MM.1S (cell line): ENCODE measurements around the gene MZF1.

Source experiments
- DNase-seq: peaks from one replicate; pipeline ENCODE4 v3.0.0-alpha.2; 2015
- H2AFZ ChIP-seq: fragments of 300-600 bp; sonication (generic); 2 replicates; pipeline ENCODE4 v1.6.0; 2016; ENCODE audit warnings: antibody characterized with exemption, low read length
- H3F3A ChIP-seq: fragments of 300-600 bp; sonication (generic); 2 replicates; pipeline ENCODE4 v1.6.1; 2016; ENCODE audit warnings: mild to moderate bottlenecking, antibody characterized with exemption, low read length, moderate library complexity, mixed read lengths; ENCODE audit not compliant: insufficient read depth
- H3K27ac ChIP-seq: fragments of 300-600 bp; sonication (generic); 2 replicates; pipeline ENCODE4 v1.5.1; 2016; ENCODE audit warnings: mild to moderate bottlenecking, low read length
- H3K27me3 ChIP-seq: fragments of 300-600 bp; sonication (generic); replicated peaks from 2 replicates; pipeline ENCODE4 v1.6.0; 2016; ENCODE audit warnings: low read length; ENCODE audit not compliant: insufficient read depth
- H3K36me3 ChIP-seq: fragments of 300-600 bp; sonication (generic); replicated peaks from 2 replicates; pipeline ENCODE4 v1.6.1; 2016; ENCODE audit warnings: mild to moderate bottlenecking, low read length, mixed read lengths; ENCODE audit not compliant: insufficient read depth
- H3K4me1 ChIP-seq: fragments of 300-600 bp; sonication (generic); 2 replicates; pipeline ENCODE4 v1.6.1; 2016; ENCODE audit warnings: low read length, mixed read lengths
- H3K4me2 ChIP-seq: fragments of 300-600 bp; sonication (generic); 2 replicates; pipeline ENCODE4 v1.6.0; 2016; ENCODE audit warnings: low read depth, low read length
- H3K4me3 ChIP-seq: fragments of 300-600 bp; sonication (generic); 2 replicates; pipeline ENCODE4 v1.5.1; 2016; ENCODE audit warnings: low read length, mixed read lengths
- H3K79me2 ChIP-seq: fragments of 300-600 bp; sonication (generic); 2 replicates; pipeline ENCODE4 v1.6.1; 2016; ENCODE audit warnings: mixed run types, low read length, mixed read lengths
- H3K9ac ChIP-seq: fragments of 300-600 bp; sonication (generic); 2 replicates; pipeline ENCODE4 v1.6.1; 2016; ENCODE audit warnings: low read length, mixed read lengths
- H3K9me2 ChIP-seq: fragments of 300-600 bp; sonication (generic); replicated peaks from 2 replicates; pipeline ENCODE4 v1.6.1; 2016; ENCODE audit warnings: mild to moderate bottlenecking, low read length, mixed read lengths; ENCODE audit not compliant: insufficient read depth
- H3K9me3 ChIP-seq: fragments of 300-600 bp; sonication (generic); replicated peaks from 2 replicates; pipeline ENCODE4 v1.6.1; 2016; ENCODE audit warnings: mild to moderate bottlenecking, low read length, mixed read lengths; ENCODE audit not compliant: insufficient read depth
- H4K20me1 ChIP-seq: fragments of 300-600 bp; sonication (generic); 2 replicates; pipeline ENCODE4 v1.6.1; 2016; ENCODE audit warnings: mild to moderate bottlenecking, low read length, moderate library complexity, mixed read lengths; ENCODE audit not compliant: insufficient read depth
- CTCF ChIP-seq: fragments of 300-600 bp; sonication (generic); IDR thresholded peaks from 2 replicates; pipeline ENCODE4 v1.5.1; 2016; ENCODE audit warnings: antibody characterized with exemption, low read length, mixed read lengths
- EZH2 ChIP-seq: fragments of 300-600 bp; sonication (generic); optimal IDR thresholded peaks from 2 replicates; pipeline ENCODE3; 2017; ENCODE audit warnings: low read depth, mild to moderate bottlenecking, antibody characterized with exemption, low read length, mixed read lengths
- EZH2phosphoT487 ChIP-seq: fragments of 300-600 bp; sonication (generic); IDR thresholded peaks from 2 replicates; pipeline ENCODE4 v1.6.1; 2018; ENCODE audit warnings: antibody characterized with exemption, low read length

MZF1 gene

GRCh38 chr19:58581227-58582141, 8.3 kb upstream of the MZF1 start:
- Histone ChIP-seq H3K4me2 (no peak overlapping the region), H4K20me1 (no peaks in the 10 kb centered on the region), H3K36me3 (no peaks in the 10 kb centered on the region), H2AFZ (no peak overlapping the region), H3K9me3 (no peaks in the 10 kb centered on the region), H3K4me1 (no peaks in the 10 kb centered on the region), H3K9me2 (no peaks in the 10 kb centered on the region), H3K4me3 (no peak overlapping the region), H3K79me2 (peaks cover 12% of the 10 kb centered on the region; the same call in 1 of the 2 replicates), H3K27ac (no peak overlapping the region), H3K9ac (no peak overlapping the region), H3F3A (no peaks in the 10 kb centered on the region), H3K27me3 (no peaks in the 10 kb centered on the region)
- TF ChIP-seq EZH2phosphoT487 (no peak), CTCF (0 out of 2 replicates have a peak, but pooled peaks have one; percentile 5), EZH2 (no peak)
- no peak for DNase-seq

DNA sequence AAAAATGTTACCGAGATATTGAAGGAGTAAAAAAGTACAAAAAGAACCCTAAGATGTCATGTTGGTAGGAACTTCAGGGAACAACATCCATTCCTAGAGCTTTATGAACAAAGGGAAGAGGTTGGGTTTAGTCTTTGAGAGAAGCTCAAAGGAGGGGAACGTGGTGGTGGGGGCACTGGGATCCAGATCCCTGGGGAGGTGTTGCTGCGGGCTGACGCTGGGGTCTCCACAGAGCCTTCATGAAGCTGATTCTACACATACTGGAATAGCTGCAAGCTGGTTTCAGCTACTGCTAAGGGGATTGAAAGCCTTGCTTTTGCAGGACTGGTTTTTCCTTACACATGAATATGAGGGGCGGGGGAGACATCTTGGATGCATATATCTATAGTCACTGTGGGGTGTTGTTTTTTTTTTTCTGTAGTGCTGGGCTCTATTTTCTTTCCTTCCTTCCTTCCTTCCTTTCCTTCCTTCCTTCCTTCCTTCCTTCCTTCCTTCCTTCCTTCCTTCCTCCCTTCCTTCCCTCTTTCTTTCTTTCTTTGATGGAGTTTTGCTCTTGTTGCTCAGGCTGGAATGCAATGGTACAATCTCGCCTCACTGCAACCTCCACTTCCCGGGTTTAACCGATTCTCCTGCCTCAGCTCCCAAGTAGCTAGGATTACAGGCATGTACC, 6.5 kb upstream of the MZF1 start:
- Histone ChIP-seq H3K4me2 (no peak overlapping the region), H3F3A (peaks cover 8% of the 10 kb centered on the region; the same call in 1 of the 2 replicates)

More for the DNA sequence above, 6.5 kb upstream of the MZF1 start:
- Histone ChIP-seq H3K4me3 (no peak overlapping the region), H3K27ac (no peak overlapping the region), H3K9me2 (no peaks in the 10 kb centered on the region), H3K9me3 (no peaks in the 10 kb centered on the region), H3K79me2 (peaks cover 12% of the 10 kb centered on the region; the same call in 1 of the 2 replicates), H2AFZ (no peak overlapping the region), H3K36me3 (no peaks in the 10 kb centered on the region), H3K4me1 (peaks cover 1% of the 10 kb centered on the region), H3K9ac (no peak overlapping the region), H4K20me1 (no peaks in the 10 kb centered on the region), H3K27me3 (no peaks in the 10 kb centered on the region)
- no peak for DNase-seq
- TF ChIP-seq CTCF (no peak), EZH2 (no peak), EZH2phosphoT487 (no peak)
